ENCODE data around the gene DNAAF8.

The DNAAF8 gene

GRCh38 chr16:4772351-4772750 lies 38.0 kb downstream of the DNAAF8 start:
- 83% methylated on average over 3 of the region's 5 CpGs for WGBS
- Histone ChIP-seq H3K27me3 (ENCODE audit: control insufficient read depth in 1 of 2, insufficient read depth in 1 of 2, low read length in 2 of 2) (no peaks in the 10 kb centered on the region), H3K27ac (ENCODE audit: low read length, poor library complexity, severe bottlenecking) (no peak overlapping the region), H3K36me3 (ENCODE audit: control insufficient read depth in 1 of 2, insufficient read depth in 2 of 2, low read depth in 1 of 2, low read length in 2 of 2) (no peaks in the 10 kb centered on the region), H4K91ac (ENCODE audit: low read length) (no peak overlapping the region), H2BK120ac (ENCODE audit: low read depth, low read length) (no peak overlapping the region), H2AK5ac (ENCODE audit: low read length, severe bottlenecking) (no peak overlapping the region), H2AFZ (ENCODE audit: low read depth, low read length) (no peak overlapping the region), H3K79me1 (replicated peaks; ENCODE audit: low read length, poor library complexity, severe bottlenecking) (peaks cover 1% of the 10 kb centered on the region), H2BK5ac (ENCODE audit: low read depth, low read length, poor library complexity, severe bottlenecking) (no peak overlapping the region), H3K4me1 (ENCODE audit: control insufficient read depth, insufficient read depth, low read depth, low read length) (peaks cover 3% of the 10 kb centered on the region), H2BK15ac (ENCODE audit: low read depth, poor library complexity, severe bottlenecking) (no peak overlapping the region), H2BK12ac (ENCODE audit: low read length in 2 of 2) (no peak overlapping the region), H3K9ac (ENCODE audit: low read length) (no peak overlapping the region), H3K14ac (ENCODE audit: low read length in 2 of 2) (no peak overlapping the region), H3K9me3 (ENCODE audit: control insufficient read depth, low read length) (no peaks in the 10 kb centered on the region), H4K8ac (ENCODE audit: low read length) (no peak overlapping the region), H3K4me2 (ENCODE audit: low read length, poor library complexity, severe bottlenecking) (no peak overlapping the region), H3K4me3 (ENCODE audit: insufficient read depth in 1 of 2, low read depth in 1 of 2, low read length in 2 of 2) (no peak overlapping the region), H3K4ac (ENCODE audit: low read depth in 1 of 2, low read length in 2 of 2) (no peak overlapping the region), H3K18ac (ENCODE audit: low read depth in 1 of 2, low read length in 2 of 2) (no peak overlapping the region), H3K23ac (ENCODE audit: low read length in 2 of 2) (no peak overlapping the region)
- DNase-seq, result no peak

- no peak overlapping the region for H3K23ac ChIP-seq (ENCODE audit: low read length in 2 of 2)
- no peak overlapping the region for H3K4me2 ChIP-seq (ENCODE audit: low read length, poor library complexity, severe bottlenecking)
- H3K79me1 ChIP-seq (replicated peaks; ENCODE audit: low read length, poor library complexity, severe bottlenecking), result no peaks in the 10 kb centered on the region
- no peak overlapping the region for H2AK5ac ChIP-seq (ENCODE audit: low read length, severe bottlenecking)
- H3K27ac ChIP-seq (ENCODE audit: low read length, poor library complexity, severe bottlenecking), result no peak overlapping the region
- H3K4ac ChIP-seq (ENCODE audit: low read depth in 1 of 2, low read length in 2 of 2), result no peak overlapping the region
- no peak overlapping the region for H2AFZ ChIP-seq (ENCODE audit: low read depth, low read length)
- no peaks in the 10 kb centered on the region for H3K36me3 ChIP-seq (ENCODE audit: control insufficient read depth in 1 of 2, insufficient read depth in 2 of 2, low read depth in 1 of 2, low read length in 2 of 2)
- no peak overlapping the region for H2BK120ac ChIP-seq (ENCODE audit: low read depth, low read length)
- no peak overlapping the region for H2BK5ac ChIP-seq (ENCODE audit: low read depth, low read length, poor library complexity, severe bottlenecking)
- no peak overlapping the region for H3K9ac ChIP-seq (ENCODE audit: low read length)
- no peak overlapping the region for H3K18ac ChIP-seq (ENCODE audit: low read depth in 1 of 2, low read length in 2 of 2)
- no peak overlapping the region for H2BK15ac ChIP-seq (ENCODE audit: low read depth, poor library complexity, severe bottlenecking)
- H3K14ac ChIP-seq (ENCODE audit: low read length in 2 of 2), result no peak overlapping the region
- WGBS, result 96% methylated on average over 13 of the region's 13 CpGs
- H3K4me1 ChIP-seq (ENCODE audit: control insufficient read depth, insufficient read depth, low read depth, low read length), result no peaks in the 10 kb centered on the region
- H3K27me3 ChIP-seq (ENCODE audit: control insufficient read depth in 1 of 2, insufficient read depth in 1 of 2, low read length in 2 of 2), result no peaks in the 10 kb centered on the region
- no peak overlapping the region for H2BK12ac ChIP-seq (ENCODE audit: low read length in 2 of 2)
- no peak for DNase-seq
- H4K91ac ChIP-seq (ENCODE audit: low read length), result peak overlapping the region; percentile 29
- no peaks in the 10 kb centered on the region for H3K9me3 ChIP-seq (ENCODE audit: control insufficient read depth, low read length)
- no peak overlapping the region for H4K8ac ChIP-seq (ENCODE audit: low read length)
- no peak overlapping the region for H3K4me3 ChIP-seq (ENCODE audit: insufficient read depth in 1 of 2, low read depth in 1 of 2, low read length in 2 of 2)
These were observed 40.7 kb downstream of the DNAAF8 start for GRCh38 chr16:4775005-4775404.

- H3K4me2 ChIP-seq (ENCODE audit: low read length, poor library complexity, severe bottlenecking), result no peak overlapping the region
- H3K9ac ChIP-seq (ENCODE audit: low read length), result no peak overlapping the region
- H2BK5ac ChIP-seq (ENCODE audit: low read depth, low read length, poor library complexity, severe bottlenecking), result no peak overlapping the region
- no peak overlapping the region for H2BK120ac ChIP-seq (ENCODE audit: low read depth, low read length)
- no peak overlapping the region for H2AFZ ChIP-seq (ENCODE audit: low read depth, low read length)
- no peak overlapping the region for H3K18ac ChIP-seq (ENCODE audit: low read depth in 1 of 2, low read length in 2 of 2)
- H4K91ac ChIP-seq (ENCODE audit: low read length), result peak overlapping the region; percentile 8
- H3K79me1 ChIP-seq (replicated peaks; ENCODE audit: low read length, poor library complexity, severe bottlenecking), result no peaks in the 10 kb centered on the region
- 94% methylated on average over 2 of the region's 2 CpGs for WGBS
- H3K27me3 ChIP-seq (ENCODE audit: control insufficient read depth in 1 of 2, insufficient read depth in 1 of 2, low read length in 2 of 2), result no peaks in the 10 kb centered on the region
- H2BK15ac ChIP-seq (ENCODE audit: low read depth, poor library complexity, severe bottlenecking), result no peak overlapping the region
- no peak overlapping the region for H3K4ac ChIP-seq (ENCODE audit: low read depth in 1 of 2, low read length in 2 of 2)
- no peak overlapping the region for H2AK5ac ChIP-seq (ENCODE audit: low read length, severe bottlenecking)
- H3K4me3 ChIP-seq (ENCODE audit: insufficient read depth in 1 of 2, low read depth in 1 of 2, low read length in 2 of 2), result no peak overlapping the region
- no peak overlapping the region for H3K27ac ChIP-seq (ENCODE audit: low read length, poor library complexity, severe bottlenecking)
- H3K4me1 ChIP-seq (ENCODE audit: control insufficient read depth, insufficient read depth, low read depth, low read length), result no peaks in the 10 kb centered on the region
- no peaks in the 10 kb centered on the region for H3K9me3 ChIP-seq (ENCODE audit: control insufficient read depth, low read length)
- no peaks in the 10 kb centered on the region for H3K36me3 ChIP-seq (ENCODE audit: control insufficient read depth in 1 of 2, insufficient read depth in 2 of 2, low read depth in 1 of 2, low read length in 2 of 2)
- H3K14ac ChIP-seq (ENCODE audit: low read length in 2 of 2), result no peak overlapping the region
- H4K8ac ChIP-seq (ENCODE audit: low read length), result no peak overlapping the region
- H3K23ac ChIP-seq (ENCODE audit: low read length in 2 of 2), result no peak overlapping the region
- no peak overlapping the region for H2BK12ac ChIP-seq (ENCODE audit: low read length in 2 of 2)
- no peak for DNase-seq
These were observed 41.9 kb downstream of the DNAAF8 start for GRCh38 chr16:4776141-4776705.

- no peak overlapping the region for H2BK5ac ChIP-seq (ENCODE audit: low read depth, low read length, poor library complexity, severe bottlenecking)
- H2BK12ac ChIP-seq (ENCODE audit: low read length in 2 of 2), result no peak overlapping the region
- H3K4ac ChIP-seq (ENCODE audit: low read depth in 1 of 2, low read length in 2 of 2), result no peak overlapping the region
- no peak overlapping the region for H4K91ac ChIP-seq (ENCODE audit: low read length)
- no peaks in the 10 kb centered on the region for H3K79me1 ChIP-seq (replicated peaks; ENCODE audit: low read length, poor library complexity, severe bottlenecking)
- no peak overlapping the region for H3K4me3 ChIP-seq (ENCODE audit: insufficient read depth in 1 of 2, low read depth in 1 of 2, low read length in 2 of 2)
- H3K27me3 ChIP-seq (ENCODE audit: control insufficient read depth in 1 of 2, insufficient read depth in 1 of 2, low read length in 2 of 2), result no peaks in the 10 kb centered on the region
- H2AK5ac ChIP-seq (ENCODE audit: low read length, severe bottlenecking), result no peak overlapping the region
- H3K27ac ChIP-seq (ENCODE audit: low read length, poor library complexity, severe bottlenecking), result no peak overlapping the region
- no peak overlapping the region for H3K23ac ChIP-seq (ENCODE audit: low read length in 2 of 2)
- no peak overlapping the region for H2BK120ac ChIP-seq (ENCODE audit: low read depth, low read length)
- H3K9me3 ChIP-seq (ENCODE audit: control insufficient read depth, low read length), result no peaks in the 10 kb centered on the region
- no peak overlapping the region for H2AFZ ChIP-seq (ENCODE audit: low read depth, low read length)
- no peak overlapping the region for H3K18ac ChIP-seq (ENCODE audit: low read depth in 1 of 2, low read length in 2 of 2)
- no peak overlapping the region for H3K9ac ChIP-seq (ENCODE audit: low read length)
- no peak for DNase-seq
- H2BK15ac ChIP-seq (ENCODE audit: low read depth, poor library complexity, severe bottlenecking), result no peak overlapping the region
- H3K36me3 ChIP-seq (ENCODE audit: control insufficient read depth in 1 of 2, insufficient read depth in 2 of 2, low read depth in 1 of 2, low read length in 2 of 2), result no peaks in the 10 kb centered on the region
- H3K14ac ChIP-seq (ENCODE audit: low read length in 2 of 2), result no peak overlapping the region
- no peaks in the 10 kb centered on the region for H3K4me1 ChIP-seq (ENCODE audit: control insufficient read depth, insufficient read depth, low read depth, low read length)
- H4K8ac ChIP-seq (ENCODE audit: low read length), result no peak overlapping the region
- WGBS, result 87% methylated on average over 15 of the region's 17 CpGs
- no peak overlapping the region for H3K4me2 ChIP-seq (ENCODE audit: low read length, poor library complexity, severe bottlenecking)
These were observed 43.2 kb downstream of the DNAAF8 start for GRCh38 chr16:4777339-4778049.
